Caco-2 (cell line): ENCODE results near the gene DENND6B. TPM values are rescaled to one million over a fixed set of nuclear protein-coding genes. Genes with fewer than 3 reads are reported as not detected.

Source experiments
- BruUV-seq: library from RNA; stranded (reverse); fragments of 400-500 nt; replicated peaks from 2 replicates; lab custom pipeline; 2021; lab: Mats Ljungman, UMichigan
- CTCF ChIA-PET: fragments of 300-600 bp; sonication (Branson Sonifier 250); formaldehyde crosslinking; loops from one replicate; lab custom pipeline; 2022; ENCODE audit warnings: antibody characterized with exemption; lab: Charles Lee
- POLR2A ChIA-PET: fragments of 300-600 bp; sonication (Branson Sonifier 250); formaldehyde crosslinking; loops from one replicate; lab custom pipeline; 2022; ENCODE audit warnings: antibody characterized with exemption; lab: Charles Lee
- DNase-seq, 2 experiments: peaks; one replicate each; pipeline versions ENCODE4 v3.0.0 to v3.0.0-alpha.2; 2020 to 2022
- H3K27me3 ChIP-seq: replicated peaks from 2 replicates; pipeline ENCODE4 v1.6.0; 2011; ENCODE audit warnings: low read length; ENCODE audit not compliant: control insufficient read depth, insufficient read depth
- H3K36me3 ChIP-seq: 2 replicates; pipeline ENCODE4 v1.5.1; 2011; ENCODE audit warnings: low read length; ENCODE audit not compliant: control insufficient read depth, insufficient read depth
- H3K4me1 ChIP-seq: fragments of 250-450 bp; sonication (Bioruptor Pico); 2 replicates; pipeline ENCODE4 v1.5.1; 2020; ENCODE audit warnings: mild to moderate bottlenecking
- H3K4me3 ChIP-seq: 2 replicates; pipeline ENCODE4 v1.5.1; 2011; ENCODE audit warnings: low read depth, mild to moderate bottlenecking, control low read depth, low read length
- H3K9me3 ChIP-seq: fragments of 250-450 bp; sonication (Bioruptor Pico); 2 replicates; pipeline ENCODE4 v1.5.1; 2020; ENCODE audit warnings: mild to moderate bottlenecking, moderate library complexity
- H3K27ac Mint-ChIP-seq: one replicate; pipeline ENCODE4 v1.8.0; 2022; ENCODE audit warnings: mixed read lengths; ENCODE audit not compliant: unreplicated experiment
- H3K27me3 Mint-ChIP-seq: one replicate; pipeline ENCODE4 v1.8.0; 2022; ENCODE audit warnings: mixed read lengths; ENCODE audit not compliant: insufficient read depth, unreplicated experiment
- H3K36me3 Mint-ChIP-seq: one replicate; pipeline ENCODE4 v1.8.0; 2022; ENCODE audit warnings: mild to moderate bottlenecking, mixed read lengths; ENCODE audit not compliant: insufficient read depth, unreplicated experiment
- H3K4me1 Mint-ChIP-seq: one replicate; pipeline ENCODE4 v1.8.0; 2022; ENCODE audit warnings: low read depth, mixed read lengths; ENCODE audit not compliant: unreplicated experiment
- H3K4me3 Mint-ChIP-seq: one replicate; pipeline ENCODE4 v1.8.0; 2022; ENCODE audit warnings: mild to moderate bottlenecking, moderate library complexity, mixed read lengths; ENCODE audit not compliant: unreplicated experiment
- H3K9me3 Mint-ChIP-seq: one replicate; pipeline ENCODE4 v1.8.0; 2022; ENCODE audit warnings: mixed read lengths; ENCODE audit not compliant: unreplicated experiment
- intact Hi-C: fragments of 100-400 bp; cut with micrococcal nuclease; formaldehyde crosslinking; loops from one replicate; pipeline ENCODE4 v1.10.0; 2022; ENCODE audit not compliant: unreplicated experiment
- total RNA-seq: library from RNA; stranded (reverse); gene quantifications from 2 replicates; pipeline ENCODE4 v1.2.3, GENCODE V29; 2022
- TF ChIP-seq, protein P1 (sequence below), 2 experiments: fragments of 200-600 bp in 1 of 2; IDR thresholded peaks; 1 replicate in 1 of 2; 2 replicates in 1 of 2; pipeline versions ENCODE4 v1.5.1 to v1.8.0; 2011 to 2022; ENCODE audit warnings: antibody characterized with exemption in 1 of 2, control low read depth in 1 of 2, inconsistent platforms in 1 of 2, low read depth in 1 of 2, low read length in 1 of 2, mild to moderate bottlenecking in 1 of 2, moderate library complexity in 1 of 2; ENCODE audit not compliant: insufficient read depth in 1 of 2, severe bottlenecking in 1 of 2, unreplicated experiment in 1 of 2

The DENND6B gene
- total RNA-seq, 1 experiment from 2014 or later = 3.4 TPM

DNA sequence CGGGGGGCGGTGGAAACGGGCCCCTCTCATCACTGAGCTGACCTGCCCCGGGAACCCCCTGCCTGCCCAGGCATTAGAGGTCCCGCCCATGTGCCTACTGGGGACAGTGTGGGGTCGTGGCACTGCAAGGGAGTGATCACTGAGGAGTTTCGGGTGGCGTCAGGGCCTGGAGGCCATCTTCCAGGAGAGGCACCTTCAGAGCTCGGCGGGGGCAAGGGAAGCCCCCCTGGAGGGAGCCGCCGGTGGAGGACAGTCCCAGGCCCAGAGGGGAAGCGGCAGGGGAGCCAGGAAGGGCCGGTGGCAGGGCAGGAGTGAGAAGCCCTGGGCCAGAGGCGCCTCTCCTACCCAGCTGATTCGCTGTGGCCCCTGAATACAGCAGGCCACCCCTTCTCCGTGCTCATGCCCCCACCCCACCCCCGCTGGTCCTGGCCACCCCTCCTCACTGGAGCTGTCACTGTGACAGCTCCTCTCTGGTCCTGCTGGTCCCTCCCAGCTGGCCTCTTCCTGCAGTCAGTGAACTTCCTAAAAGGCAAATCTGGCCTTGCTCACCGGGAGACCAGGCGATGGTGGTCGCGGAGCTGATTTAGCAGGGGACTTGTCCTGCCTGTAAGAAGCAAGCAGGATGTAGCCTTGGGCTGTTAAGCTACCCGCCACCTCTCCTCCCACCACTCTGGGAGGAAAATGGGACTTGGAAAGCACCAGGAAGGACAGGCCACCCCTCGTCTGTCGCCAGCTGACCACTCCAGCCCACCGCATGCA, 54.6 kb downstream of the DENND6B start:
- peaks cover 48% of the 10 kb centered on the region for H3K36me3 Mint-ChIP-seq
- peak overlapping the region; percentile 66 for H3K4me3 Mint-ChIP-seq
- no peaks in the 10 kb centered on the region for H3K9me3 ChIP-seq
- H3K36me3 ChIP-seq = peaks cover 3% of the 10 kb centered on the region
- no TSS peak for BruUV-seq
- TF ChIP-seq, protein P1, sequence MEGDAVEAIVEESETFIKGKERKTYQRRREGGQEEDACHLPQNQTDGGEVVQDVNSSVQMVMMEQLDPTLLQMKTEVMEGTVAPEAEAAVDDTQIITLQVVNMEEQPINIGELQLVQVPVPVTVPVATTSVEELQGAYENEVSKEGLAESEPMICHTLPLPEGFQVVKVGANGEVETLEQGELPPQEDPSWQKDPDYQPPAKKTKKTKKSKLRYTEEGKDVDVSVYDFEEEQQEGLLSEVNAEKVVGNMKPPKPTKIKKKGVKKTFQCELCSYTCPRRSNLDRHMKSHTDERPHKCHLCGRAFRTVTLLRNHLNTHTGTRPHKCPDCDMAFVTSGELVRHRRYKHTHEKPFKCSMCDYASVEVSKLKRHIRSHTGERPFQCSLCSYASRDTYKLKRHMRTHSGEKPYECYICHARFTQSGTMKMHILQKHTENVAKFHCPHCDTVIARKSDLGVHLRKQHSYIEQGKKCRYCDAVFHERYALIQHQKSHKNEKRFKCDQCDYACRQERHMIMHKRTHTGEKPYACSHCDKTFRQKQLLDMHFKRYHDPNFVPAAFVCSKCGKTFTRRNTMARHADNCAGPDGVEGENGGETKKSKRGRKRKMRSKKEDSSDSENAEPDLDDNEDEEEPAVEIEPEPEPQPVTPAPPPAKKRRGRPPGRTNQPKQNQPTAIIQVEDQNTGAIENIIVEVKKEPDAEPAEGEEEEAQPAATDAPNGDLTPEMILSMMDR (IDR thresholded peaks at IDR 0.05; ENCODE audit: insufficient read depth in 1 of 2, low read depth in 1 of 2, low read length in 1 of 2, severe bottlenecking in 1 of 2, unreplicated experiment in 1 of 2) = peak in 1 of 2 experiments; percentile 3
- H3K4me1 Mint-ChIP-seq = no peaks in the 10 kb centered on the region
- no peak overlapping the region for H3K4me3 ChIP-seq
- no peaks in the 10 kb centered on the region for H3K27me3 ChIP-seq
- intact Hi-C loops = loop anchor here (5.0 kb wide), 2 partner anchors 55 to 70 kb away; partner anchors contain the start of genes DENND6B and PPP6R2
- no peaks in the 10 kb centered on the region for H3K27me3 Mint-ChIP-seq
- H3K27ac Mint-ChIP-seq = no peak overlapping the region
- DNase-seq = no peak
- CTCF ChIA-PET = interaction anchor here (0.6 to 1.4 kb wide), 7 partner anchors 21 to 130 kb away, joined by 3 to 6 read pairs (median 5); partner anchors contain the start of gene HDAC10
- peaks cover 16% of the 10 kb centered on the region for H3K4me1 ChIP-seq
- H3K9me3 Mint-ChIP-seq = no peaks in the 10 kb centered on the region
- POLR2A ChIA-PET = interaction anchor here (0.5 kb wide), 1 partner anchor 21 kb away, joined by 3 read pairs; no protein-coding TSS in a partner anchor

DNA sequence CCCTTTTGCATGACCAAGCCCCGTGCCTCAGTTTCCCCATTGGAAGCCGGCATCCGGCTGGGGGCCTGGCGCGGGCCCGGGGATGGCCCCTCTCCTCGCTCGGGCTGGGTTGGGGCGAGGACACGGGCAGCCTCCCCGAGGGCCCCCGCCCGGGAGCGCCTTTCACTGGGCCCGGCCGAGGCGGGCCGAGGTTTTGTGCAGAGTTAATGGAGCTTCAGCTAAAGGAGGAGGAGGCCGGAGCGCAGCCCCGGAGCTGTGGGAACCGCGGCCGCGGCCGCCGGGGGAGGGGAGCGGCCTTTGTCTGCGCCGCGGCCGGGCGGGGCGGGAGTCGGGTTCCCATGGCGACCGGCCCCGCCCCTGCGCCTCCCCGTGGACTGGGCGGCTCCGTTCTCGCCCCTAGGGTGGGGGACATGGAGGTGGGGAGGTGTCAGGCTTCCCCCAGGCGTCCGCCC, 55.3 kb downstream of the DENND6B start:
- H3K9me3 ChIP-seq = no peaks in the 10 kb centered on the region
- H3K27ac Mint-ChIP-seq = no peak overlapping the region
- peak overlapping the region; percentile 45 for H3K4me3 ChIP-seq
- TF ChIP-seq, protein P1 (IDR thresholded peaks at IDR 0.05; ENCODE audit: insufficient read depth in 1 of 2, low read depth in 1 of 2, low read length in 1 of 2, severe bottlenecking in 1 of 2, unreplicated experiment in 1 of 2) = peak in 1 of 2 experiments; percentile 25
- POLR2A ChIA-PET = interaction anchor here (0.5 to 0.6 kb wide), 3 partner anchors 20 to 168 kb away, joined by 3 to 6 read pairs (median 5); no protein-coding TSS in a partner anchor
- peaks cover 3% of the 10 kb centered on the region for H3K36me3 ChIP-seq
- H3K4me3 Mint-ChIP-seq = peak overlapping the region; percentile 66
- H3K27me3 ChIP-seq = no peaks in the 10 kb centered on the region
- intact Hi-C loops = loop anchor here (5.0 kb wide), 2 partner anchors 56 to 71 kb away; partner anchors contain the start of genes DENND6B and PPP6R2
- CTCF ChIA-PET = interaction anchor here (0.6 to 1.4 kb wide), 4 partner anchors 20 to 431 kb away, joined by 3 to 6 read pairs (median 6); partner anchors contain the start of gene HDAC10
- no TSS peak for BruUV-seq
- no peaks in the 10 kb centered on the region for H3K9me3 Mint-ChIP-seq
- no peaks in the 10 kb centered on the region for H3K27me3 Mint-ChIP-seq
- peak; percentile 62 to 77 for DNase-seq
- peaks cover 42% of the 10 kb centered on the region for H3K36me3 Mint-ChIP-seq
- H3K4me1 Mint-ChIP-seq = no peaks in the 10 kb centered on the region
- peaks cover 16% of the 10 kb centered on the region for H3K4me1 ChIP-seq
